22Rv1 (cell line): ENCODE results near the gene ELP4.
"Not testable (repeated sequence)": the region's sequence is repeated elsewhere in the genome, so short reads cannot be mapped to it uniquely, and the experiment has no call there.

Experiments
- CTCF ChIP-seq: fragments of 450-650 bp; IDR thresholded peaks from 2 replicates; pipeline ENCODE4 v1.5.1; 2017; ENCODE audit warnings: mild to moderate bottlenecking
- ZFX ChIP-seq: fragments of 450-650 bp; IDR thresholded peaks from 2 replicates; pipeline ENCODE4 v1.6.1; 2017; ENCODE audit warnings: antibody characterized with exemption, borderline replicate concordance

GRCh38 chr11:31493762-31494161, 15.8 kb upstream of the ELP4 start:
- TF ChIP-seq CTCF, ZFX: not testable (repeated sequence)
